IMR-90 (cell line): ENCODE measurements around the gene BTBD9. TPM values are rescaled to one million over a fixed set of nuclear protein-coding genes. Genes with fewer than 3 reads are reported as not detected.

Experiments
- ATAC-seq: fragments of 200-7000 bp; cut with Tn5 transposase; 2 replicates; pipeline ENCODE4 v1.9.1; 2020; ENCODE audit warnings: low read depth, mild to moderate bottlenecking, moderate library complexity
- BruUV-seq: library from RNA; stranded (reverse); fragments of 400-500 nt; replicated peaks from 2 replicates; lab custom pipeline; 2021; lab: Mats Ljungman, UMichigan
- CTCF ChIA-PET: fragments of 300-600 bp; formaldehyde crosslinking; extraction: SDS; loops from one replicate; lab custom pipeline; 2021; ENCODE audit warnings: antibody characterized with exemption; lab: Yijun Ruan, JAX
- POLR2A ChIA-PET: fragments of 300-600 bp; sonication (Branson Sonifier 250); formaldehyde crosslinking; loops from one replicate; lab custom pipeline; 2022; ENCODE audit warnings: antibody characterized with exemption; ENCODE audit not compliant: unreplicated experiment; lab: Charles Lee
- DNase-seq: peaks from one replicate; pipeline ENCODE4 v3.0.0; 2013
- H2AFZ ChIP-seq: replicated peaks from 2 replicates; pipeline ENCODE3; 2013; ENCODE audit warnings: low read length, mild to moderate bottlenecking; ENCODE audit not compliant: poor library complexity
- H2AK5ac ChIP-seq: 2 replicates; pipeline ENCODE4 v1.6.1; 2013; ENCODE audit warnings: low read depth, low read length, inconsistent platforms
- H2AK9ac ChIP-seq: replicated peaks from 2 replicates; pipeline ENCODE3; 2013; ENCODE audit warnings: mild to moderate bottlenecking, low read depth, low read length, moderate library complexity; ENCODE audit not compliant: poor library complexity
- H2BK120ac ChIP-seq: 2 replicates; pipeline ENCODE4 v1.6.1; 2013; ENCODE audit warnings: low read depth, low read length, inconsistent platforms
- H2BK15ac ChIP-seq: 3 replicates; pipeline ENCODE4 v1.6.1; 2013; ENCODE audit warnings: low read depth, low read length, inconsistent platforms
- H2BK20ac ChIP-seq: 2 replicates; pipeline ENCODE4 v1.6.1; 2013; ENCODE audit warnings: low read depth, mild to moderate bottlenecking, inconsistent platforms, low read length, moderate library complexity
- H2BK5ac ChIP-seq: 2 replicates; pipeline ENCODE4 v1.6.1; 2013; ENCODE audit warnings: mild to moderate bottlenecking, low read depth, low read length, inconsistent platforms; ENCODE audit not compliant: poor library complexity, severe bottlenecking
- H3K14ac ChIP-seq: replicated peaks from 2 replicates; pipeline ENCODE4 v1.6.1; 2013; ENCODE audit warnings: low read depth, low read length, inconsistent platforms
- H3K18ac ChIP-seq: 2 replicates; pipeline ENCODE4 v1.6.1; 2013; ENCODE audit warnings: low read depth, low read length, control low read depth
- H3K23ac ChIP-seq: 2 replicates; pipeline ENCODE4 v1.6.1; 2013; ENCODE audit warnings: low read depth, low read length, inconsistent platforms
- H3K27ac ChIP-seq: 2 replicates; pipeline ENCODE4 v1.5.1; 2013; ENCODE audit warnings: mild to moderate bottlenecking, control low read depth, low read length; ENCODE audit not compliant: insufficient read depth
- H3K27me3 ChIP-seq: 2 replicates; pipeline ENCODE4 v1.6.1; 2013; ENCODE audit warnings: low read length; ENCODE audit not compliant: control insufficient read depth, insufficient read depth
- H3K36me3 ChIP-seq: 2 replicates; pipeline ENCODE4 v1.6.1; 2013; ENCODE audit warnings: low read length, mixed read lengths; ENCODE audit not compliant: control insufficient read depth, insufficient read depth
- H3K4ac ChIP-seq: 2 replicates; pipeline ENCODE4 v1.6.1; 2013; ENCODE audit warnings: low read depth, low read length, inconsistent platforms
- H3K4me1 ChIP-seq: 2 replicates; pipeline ENCODE4 v1.6.1; 2013; ENCODE audit warnings: low read length, mixed read lengths; ENCODE audit not compliant: control insufficient read depth, insufficient read depth
- H3K4me2 ChIP-seq: 2 replicates; pipeline ENCODE4 v1.6.1; 2013; ENCODE audit warnings: low read depth, mild to moderate bottlenecking, control low read depth, low read length, moderate library complexity
- H3K4me3 ChIP-seq: 2 replicates; pipeline ENCODE4 v1.5.1; 2013; ENCODE audit warnings: low read depth, mild to moderate bottlenecking, control low read depth, low read length, moderate library complexity; ENCODE audit not compliant: insufficient read depth
- H3K56ac ChIP-seq: 2 replicates; pipeline ENCODE4 v1.6.1; 2013; ENCODE audit warnings: low read length, inconsistent platforms; ENCODE audit not compliant: insufficient read depth; ENCODE audit errors: extremely low read depth
- H3K79me1 ChIP-seq, 2 experiments: 2 replicates each; pipeline ENCODE4 v1.6.1; 2013; ENCODE audit warnings: low read length in 2 of 2, inconsistent platforms in 1 of 2, low read depth in 1 of 2
- H3K9ac ChIP-seq: 2 replicates; pipeline ENCODE4 v1.6.1; 2013; ENCODE audit warnings: low read depth, low read length, control low read depth
- H3K9me1 ChIP-seq: 2 replicates; pipeline ENCODE4 v1.6.1; 2013; ENCODE audit warnings: low read length, inconsistent platforms; ENCODE audit not compliant: insufficient read depth
- H3K9me3 ChIP-seq: 2 replicates; pipeline ENCODE4 v1.6.1; 2013; ENCODE audit warnings: low read length; ENCODE audit not compliant: control insufficient read depth, insufficient read depth
- H4K20me1 ChIP-seq: 2 replicates; pipeline ENCODE4 v1.6.1; 2013; ENCODE audit warnings: low read length, inconsistent platforms; ENCODE audit not compliant: insufficient read depth
- H4K5ac ChIP-seq: 2 replicates; pipeline ENCODE4 v1.6.1; 2013; ENCODE audit warnings: mild to moderate bottlenecking, low read depth, low read length, control low read depth
- H4K8ac ChIP-seq, 2 experiments: 2 replicates each; pipeline ENCODE4 v1.6.1; 2013; ENCODE audit warnings: low read depth in 2 of 2, low read length in 2 of 2, control low read depth in 1 of 2, inconsistent platforms in 1 of 2
- H4K91ac ChIP-seq: 2 replicates; pipeline ENCODE4 v1.6.1; 2013; ENCODE audit warnings: low read depth, low read length, inconsistent platforms; ENCODE audit not compliant: insufficient read depth
- BHLHE40 ChIP-seq: fragments of 150-350 bp; IDR thresholded peaks from 2 replicates; pipeline ENCODE4 v1.6.1; 2016; ENCODE audit warnings: mild to moderate bottlenecking, low read depth, low read length
- CTCF ChIP-seq: conservative IDR thresholded peaks from 2 replicates; pipeline ENCODE4 v1.5.1; 2012; ENCODE audit warnings: mild to moderate bottlenecking, low read depth, low read length, improper control_type of control experiment
- ELK1 ChIP-seq: fragments of 150-350 bp; IDR thresholded peaks from 2 replicates; pipeline ENCODE4 v1.6.1; 2016; ENCODE audit warnings: low read depth, mild to moderate bottlenecking, low read length, moderate library complexity, borderline replicate concordance
- FOS ChIP-seq: fragments of 150-350 bp; IDR thresholded peaks from 2 replicates; pipeline ENCODE4 v1.6.1; 2016; ENCODE audit warnings: low read depth, low read length
- MXI1 ChIP-seq: IDR thresholded peaks from 2 replicates; pipeline ENCODE4 v1.6.1; 2012; ENCODE audit warnings: low read depth, mild to moderate bottlenecking, low read length, moderate library complexity, borderline replicate concordance
- POLR2A ChIP-seq: IDR thresholded peaks from 2 replicates; pipeline ENCODE4 v1.6.1; 2012; ENCODE audit warnings: mild to moderate bottlenecking, low read depth, low read length
- RCOR1 ChIP-seq: IDR thresholded peaks from 2 replicates; pipeline ENCODE4 v1.6.1; 2012; ENCODE audit warnings: mild to moderate bottlenecking, low read length, improper control_type of control experiment; ENCODE audit not compliant: insufficient replicate concordance
- WGBS, 2 experiments: methylation state at CpG; one replicate each; pipeline versions ENCODE4 v1.1.5 to v1.1.7; 2013; ENCODE audit warnings: missing lambda C conversion rate in 2 of 2; ENCODE audit not compliant: insufficient read length in 1 of 2; ENCODE audit errors: extremely low coverage in 2 of 2; 5-methylcytosine and 5-hydroxymethylcytosine counted together
- dilution Hi-C: fragments of 300-500 bp; cut with HindIII; formaldehyde crosslinking; loops from one replicate; pipeline ENCODE4 v1.14.3; 2018; ENCODE audit warnings: low sequenced_read_pairs; ENCODE audit not compliant: unreplicated experiment
- in situ Hi-C: fragments of 300-500 bp; cut with MboI; formaldehyde crosslinking; loops from 3 replicates; pipeline ENCODE4 v1.14.3; 2019; ENCODE audit warnings: low sequenced_read_pairs, inconsistent platforms, mixed read lengths
- intact Hi-C: fragments of 100-400 bp; cut with micrococcal nuclease; formaldehyde crosslinking; loops from 2 replicates; pipeline ENCODE4 v1.10.0; 2022
- polyA plus RNA-seq, 3 experiments: library from polyadenylated mRNA; depleted of rRNA; stranded (reverse); fragments of >200 nt; gene quantifications; 2 replicates each; pipeline ENCODE4 v1.2.3, GENCODE V29; 2012; ENCODE audit warnings: low replicate concordance in 1 of 3
- total RNA-seq: library from RNA; depleted of rRNA; stranded (reverse); fragments of >200 nt; gene quantifications from 2 replicates; pipeline ENCODE4 v1.2.3, GENCODE V29; 2012

BTBD9 gene
- total and polyA plus RNA-seq, 2 of the 4 experiments (the other 2 are of a cell fraction) = 4.1 to 22.0 TPM

- H4K5ac ChIP-seq = no peak overlapping the region
- no peaks in the 10 kb centered on the region for H3K9me3 ChIP-seq
- in situ Hi-C loops (no loop called here), dilution Hi-C loops (no loop called here), intact Hi-C loops (no loop called here)
- TF ChIP-seq POLR2A (no peak), BHLHE40 (no peak), CTCF (no peak), FOS (no peak), ELK1 (no peak), RCOR1 (no peak), MXI1 (no peak)
- peaks cover 8% of the 10 kb centered on the region; the same call in 1 of the 2 replicates for H3K9me1 ChIP-seq
- H2BK120ac ChIP-seq = no peak overlapping the region
- 0 out of 2 replicates have a peak, but pooled peaks cover 2% of the 10 kb centered on the region for H3K4me1 ChIP-seq
- peak; percentile 10 for DNase-seq
- 100% methylated on average over 1 of the region's 3 CpGs; no CpG with 5 or more reads in 1 of the 2 experiments for whole genome bisulfite sequencing, 2 experiments
- H2BK15ac ChIP-seq = no peak overlapping the region
- H3K9ac ChIP-seq = no peak overlapping the region
- H4K8ac ChIP-seq = no peak overlapping the region
- no peak for ATAC-seq
- no peak overlapping the region for H2AK9ac ChIP-seq
- no peak overlapping the region for H2AK5ac ChIP-seq
- H3K4ac ChIP-seq = no peak overlapping the region
- H3K4me3 ChIP-seq = no peak overlapping the region
- H3K4me2 ChIP-seq = no peak overlapping the region
- H3K79me1 ChIP-seq = 0 out of 4 replicates have a peak, but pooled peaks cover 0 to 4% of the 10 kb centered on the region in 2 experiments
- H2BK20ac ChIP-seq = no peak overlapping the region
- H3K56ac ChIP-seq = no peak overlapping the region
- H3K36me3 ChIP-seq = no peaks in the 10 kb centered on the region
- no peaks in the 10 kb centered on the region for H4K20me1 ChIP-seq
- CTCF ChIA-PET = no interaction called here
- BruUV-seq = no TSS peak
- POLR2A ChIA-PET = no interaction called here
- H3K27me3 ChIP-seq = no peaks in the 10 kb centered on the region
- no peak overlapping the region for H2AFZ ChIP-seq
- H3K27ac ChIP-seq = no peak overlapping the region
- H3K14ac ChIP-seq = no peak overlapping the region
- H3K23ac ChIP-seq = no peak overlapping the region
- H3K18ac ChIP-seq = no peak overlapping the region
- no peak overlapping the region for H2BK5ac ChIP-seq
- no peak overlapping the region for H4K91ac ChIP-seq
Observed at GRCh38 chr6:38484656-38485055, 155.1 kb downstream of the BTBD9 start.
